Transverse colon (tissue), 4 donors: ENCODE measurements around the gene TENM4. TPM values are rescaled to one million over a fixed set of nuclear protein-coding genes. Genes with fewer than 3 reads are reported as not detected.
A peak's percentile ranks its signal among the peaks of the same experiment; 100 is the strongest.

Experiments used
- DNase-seq: peaks from one replicate; pipeline ENCODE4 v3.0.0-alpha.2; 2019
- H3K27ac ChIP-seq, 4 donors: fragments of 200-600 bp; sonication (generic); 2 replicates each; pipeline ENCODE4 v1.5.1; 2016 to 2018; ENCODE audit warnings: inconsistent platforms in 4 of 4
- H3K27me3 ChIP-seq: fragments of 200-600 bp; sonication (generic); 2 replicates; pipeline ENCODE4 v1.5.1; 2017; ENCODE audit warnings: inconsistent platforms
- H3K36me3 ChIP-seq, 4 donors: fragments of 200-600 bp; sonication (generic); 2 replicates each; pipeline ENCODE4 v1.5.1; 2017 to 2019; ENCODE audit warnings: inconsistent platforms in 4 of 4
- H3K4me1 ChIP-seq, 4 donors: fragments of 200-600 bp; sonication (generic); 2 replicates each; pipeline ENCODE4 v1.5.1; 2017 to 2020; ENCODE audit warnings: inconsistent platforms in 4 of 4
- H3K4me3 ChIP-seq, 4 donors: fragments of 200-600 bp; sonication (generic); 1 replicate in 1 of 4; 2 replicates in 3 of 4; pipeline versions ENCODE4 v1.5.1 to v1.6.1; 2017 to 2019; ENCODE audit warnings: inconsistent platforms in 4 of 4
- H3K9me3 ChIP-seq, 2 donors: fragments of 200-600 bp; sonication (generic); 2 replicates each; pipeline ENCODE4 v1.5.1; 2017 to 2019; ENCODE audit warnings: inconsistent platforms in 2 of 2
- CTCF ChIP-seq, 5 experiments: fragments of 200-600 bp in 3 of 5; fragments of 450-650 bp in 2 of 5; sonication (generic) in 3 of 5; IDR thresholded peaks; 1 replicate in 2 of 5; 2 replicates in 3 of 5; pipeline ENCODE4 v1.5.1; 2016 to 2017; ENCODE audit warnings: antibody characterized with exemption in 5 of 5, inconsistent platforms in 3 of 5, mild to moderate bottlenecking in 2 of 5, moderate library complexity in 1 of 5
- EP300 ChIP-seq: sonication (generic); formaldehyde crosslinking; IDR thresholded peaks from one replicate; pipeline ENCODE4 v1.6.1; 2017; ENCODE audit warnings: antibody characterized with exemption, low read depth
- POLR2A ChIP-seq: fragments of 450-650 bp; IDR thresholded peaks from one replicate; pipeline ENCODE4 v1.6.1; 2016; ENCODE audit warnings: antibody characterized with exemption, mild to moderate bottlenecking, moderate library complexity
- POLR2AphosphoS5 ChIP-seq, 3 donors: sonication (generic); formaldehyde crosslinking; IDR thresholded peaks; one replicate each; pipeline ENCODE4 v1.6.1; 2016; ENCODE audit warnings: antibody characterized with exemption in 3 of 3
- WGBS, 2 donors: methylation state at CpG; one replicate each; pipeline ENCODE4 v1.1.5; 2018; ENCODE audit warnings: low coverage in 1 of 2; 5-methylcytosine and 5-hydroxymethylcytosine counted together
- in situ Hi-C, 4 donors: fragments of 200-750 bp; cut with MboI; loops; one replicate each; pipeline versions ENCODE4 v1.15.0 to v1.15.1; 2017; ENCODE audit warnings: low sequenced_read_pairs in 3 of 4, low pct_ligation_motif_present in 1 of 4, low pct_unique_long_range_greater_than_20kb in 1 of 4
- intact Hi-C: fragments of 100-400 bp; cut with DNase I; formaldehyde crosslinking; loops from one replicate; pipeline ENCODE4 v1.15.1; 2023; ENCODE audit warnings: low total_unique reads
- total RNA-seq, 4 donors: library from RNA; depleted of rRNA; stranded (reverse); fragments of >200 nt; gene quantifications; one replicate each; pipeline ENCODE4 v1.1.0, GENCODE V29; 2016

Gene TENM4
- total RNA-seq, 4 donors from 2014 or later = 0.14 to 0.79 (median 0.39) TPM

GRCh38 chr11:79167510-79168188 lies 273.2 kb downstream of the TENM4 start:
- 69 to 70% methylated on average over 2 to 3 of the region's 3 CpGs for WGBS, 2 donors
- DNase-seq = no peak
- Histone ChIP-seq H3K4me1 (no peaks in the 10 kb centered on the region), H3K36me3 (no peaks in the 10 kb centered on the region), H3K4me3 (no peak overlapping the region), H3K27ac (no peak overlapping the region), H3K9me3 (no peaks in the 10 kb centered on the region), H3K27me3 (no peaks in the 10 kb centered on the region)
- intact Hi-C loops = no loop called here
- TF ChIP-seq POLR2AphosphoS5 (IDR thresholded peaks at IDR 0.05) (no peak), EP300 (no peak), CTCF (IDR thresholded peaks at IDR 0.05) (no peak), POLR2A (no peak)
- in situ Hi-C loops = no loop called here

GRCh38 chr11:79165908-79166307 lies 274.9 kb downstream of the TENM4 start:
- H3K4me3 ChIP-seq = no peak overlapping the region
- 80 to 100% methylated on average over 1 to 2 of the region's 2 CpGs for WGBS, 2 donors
- H3K27me3 ChIP-seq = no peaks in the 10 kb centered on the region
- no peaks in the 10 kb centered on the region for H3K36me3 ChIP-seq
- no peak overlapping the region for H3K27ac ChIP-seq
- H3K9me3 ChIP-seq = no peaks in the 10 kb centered on the region
- in situ Hi-C loops = no loop called here
- intact Hi-C loops = no loop called here
- TF ChIP-seq POLR2A (no peak), POLR2AphosphoS5 (IDR thresholded peaks at IDR 0.05) (no peak), CTCF (IDR thresholded peaks at IDR 0.05) (no peak), EP300 (no peak)
- H3K4me1 ChIP-seq = no peaks in the 10 kb centered on the region
- no peak for DNase-seq

GRCh38 chr11:79160791-79161403 lies 279.9 kb downstream of the TENM4 start:
- no peaks in the 10 kb centered on the region for H3K27me3 ChIP-seq
- TF ChIP-seq CTCF (IDR thresholded peaks at IDR 0.05) (peak in 1 of 5 experiments; percentile 18), POLR2AphosphoS5 (IDR thresholded peaks at IDR 0.05) (no peak)
- no peak overlapping the region for H3K27ac ChIP-seq
- DNase-seq = no peak
- in situ Hi-C loops (no loop called here), intact Hi-C loops (no loop called here)
- H3K4me3 ChIP-seq = no peak overlapping the region
- H3K36me3 ChIP-seq = no peaks in the 10 kb centered on the region
- H3K9me3 ChIP-seq = no peaks in the 10 kb centered on the region
- no peaks in the 10 kb centered on the region for H3K4me1 ChIP-seq
- WGBS, 2 donors = 68% methylated on average over 5 of the region's 5 CpGs

- DNase-seq = no peak
- intact Hi-C loops = no loop called here
- Histone ChIP-seq H3K4me1 (no peaks in the 10 kb centered on the region), H3K36me3 (no peaks in the 10 kb centered on the region), H3K27me3 (no peaks in the 10 kb centered on the region), H3K4me3 (no peak overlapping the region), H3K9me3 (no peaks in the 10 kb centered on the region), H3K27ac (no peak overlapping the region)
- in situ Hi-C loops = no loop called here
- WGBS, 2 donors = 68 to 73% methylated on average over 4 to 6 of the region's 6 CpGs
- peak in 1 of 5 experiments; percentile 2 for TF ChIP-seq CTCF (IDR thresholded peaks at IDR 0.05)
- no peak for TF ChIP-seq EP300
- no peak for TF ChIP-seq POLR2AphosphoS5 (IDR thresholded peaks at IDR 0.05)
Measured at GRCh38 chr11:79159657-79160450, 281.0 kb downstream of the TENM4 start.
